Measurements from ENCODE around the gene GRID2. TPM values are rescaled to one million over a fixed set of nuclear protein-coding genes. Genes with fewer than 3 reads are reported as not detected.

GRID2 gene
- total and polyA plus RNA-seq, 9 of the 15 experiments (the other 6 are each of a cell fraction or from before 2014, with no cell fraction given): 0.04 TPM; not detected in 7

GRCh38 chr4:93407493-93408275 is 1103.9 kb downstream of the GRID2 start:
- ChIA-PET POLR2A (no interaction called here), CTCF (ENCODE audit: low intra/inter-chr PET ratio) (no interaction called here)
- Histone ChIP-seq H3K36me3 (ENCODE audit: control insufficient read depth, insufficient read depth, low read length) (no peaks in the 10 kb centered on the region), H3K79me2 (ENCODE audit: control insufficient read depth, insufficient read depth, low read length) (no peaks in the 10 kb centered on the region), H2AFZ (ENCODE audit: low read depth, low read length) (no peak overlapping the region), H3K4me3 (no peak overlapping the region), H3K9ac (ENCODE audit: insufficient read depth in 1 of 2, low read depth in 2 of 2, low read length in 2 of 2) (no peak overlapping the region), H3K4me1 (replicated peaks in 1 of 2; ENCODE audit: control insufficient read depth in 2 of 2, insufficient read depth in 2 of 2, low read length in 2 of 2) (no peaks in the 10 kb centered on the region), H3K9me3 (replicated peaks; ENCODE audit: control insufficient read depth, insufficient read depth, low read depth, low read length) (no peaks in the 10 kb centered on the region), H3K27ac (ENCODE audit: extremely low read depth, low read depth, low read length) (no peak overlapping the region), H3K9me1 (ENCODE audit: control insufficient read depth, insufficient read depth, low read length) (no peaks in the 10 kb centered on the region), H3K4me2 (ENCODE audit: insufficient read depth, low read length) (no peak overlapping the region), H3K27me3 (ENCODE audit: control insufficient read depth in 2 of 2, insufficient read depth in 2 of 2, low read length in 2 of 2) (no peaks in the 10 kb centered on the region), H4K20me1 (replicated peaks; ENCODE audit: control insufficient read depth, insufficient read depth, low read length) (no peaks in the 10 kb centered on the region)
- FAIRE-seq (no peak), DNase-seq (ENCODE audit: extremely low read depth in 1 of 4, low spot score in 3 of 4) (no peak), ATAC-seq (no peak)
- intact Hi-C loops (cut with micrococcal nuclease): no loop called here
- no TSS peak for BruUV-seq (replicated peaks)
- in situ Hi-C loops (cut with MboI): no loop called here
- WGBS (ENCODE audit: insufficient coverage, low coverage, missing lambda C conversion rate): 0% methylated on average over 5 of the region's 8 CpGs
- TF ChIP-seq CBX2 (IDR thresholded peaks at IDR 0.05; ENCODE audit: insufficient read depth, low read length, poor library complexity, severe bottlenecking) (no peak), PCBP2 (IDR thresholded peaks at IDR 0.05; ENCODE audit: low read depth, low read length, poor library complexity, severe bottlenecking) (peak; percentile 29), ARHGAP35 (IDR thresholded peaks at IDR 0.05; ENCODE audit: partially characterized antibody) (no peak)

- no peak for ATAC-seq
Measured at GRCh38 chr4:93409035-93409434, 1105.3 kb downstream of the GRID2 start.

More at GRCh38 chr4:93409035-93409434, 1105.3 kb downstream of the GRID2 start:
- Histone ChIP-seq H3K9me1 (ENCODE audit: control insufficient read depth, insufficient read depth, low read length) (no peaks in the 10 kb centered on the region), H4K20me1 (replicated peaks; ENCODE audit: control insufficient read depth, insufficient read depth, low read length) (no peaks in the 10 kb centered on the region), H3K4me3 (no peak overlapping the region), H3K27ac (ENCODE audit: extremely low read depth, low read depth, low read length) (no peak overlapping the region), H3K79me2 (ENCODE audit: control insufficient read depth, insufficient read depth, low read length) (no peaks in the 10 kb centered on the region), H3K36me3 (ENCODE audit: control insufficient read depth, insufficient read depth, low read length) (no peaks in the 10 kb centered on the region), H3K9ac (ENCODE audit: insufficient read depth in 1 of 2, low read depth in 2 of 2, low read length in 2 of 2) (no peak overlapping the region), H3K27me3 (ENCODE audit: control insufficient read depth in 2 of 2, insufficient read depth in 2 of 2, low read length in 2 of 2) (no peaks in the 10 kb centered on the region), H2AFZ (ENCODE audit: low read depth, low read length) (no peak overlapping the region), H3K9me3 (replicated peaks; ENCODE audit: control insufficient read depth, insufficient read depth, low read depth, low read length) (no peaks in the 10 kb centered on the region), H3K4me2 (ENCODE audit: insufficient read depth, low read length) (no peak overlapping the region), H3K4me1 (replicated peaks in 1 of 2; ENCODE audit: control insufficient read depth in 2 of 2, insufficient read depth in 2 of 2, low read length in 2 of 2) (no peaks in the 10 kb centered on the region)
- no peak for DNase-seq (ENCODE audit: extremely low read depth in 1 of 4, low spot score in 3 of 4)
- no peak for TF ChIP-seq HIVEP1 (CRISPR knock-in tag; IDR thresholded peaks at IDR 0.05)
- TF ChIP-seq ZNF766 (CRISPR knock-in tag; conservative IDR thresholded peaks at IDR 0.05): no peak
- no peak for TF ChIP-seq POLR2AphosphoS2 (IDR thresholded peaks at IDR 0.05; ENCODE audit: low read length)
- TF ChIP-seq SIRT6 (IDR thresholded peaks at IDR 0.05; ENCODE audit: low read depth, low read length): no peak
- TF ChIP-seq FOSL1 (tag; conservative IDR thresholded peaks at IDR 0.05): no peak
- ChIA-PET POLR2A (no interaction called here), CTCF (ENCODE audit: low intra/inter-chr PET ratio) (no interaction called here)
- intact Hi-C loops (cut with micrococcal nuclease): no loop called here
- 0% methylated on average over 1 of the region's 1 CpG for WGBS (ENCODE audit: insufficient coverage, low coverage, missing lambda C conversion rate)
- in situ Hi-C loops (cut with MboI): no loop called here
- no peak for FAIRE-seq
- BruUV-seq (replicated peaks): no TSS peak
